GM18519 (cell line): Measurements from ENCODE around the gene MIOX.

Source experiments
- ATAC-seq: cut with Tn5 transposase; IDR thresholded peaks from one replicate; pipeline ENCODE4 v1.9.1; 2021; ENCODE audit warnings: mild to moderate bottlenecking, moderate library complexity; ENCODE audit not compliant: unreplicated experiment, low FRiP score

MIOX gene

GRCh38 chr22:50486561-50487289 is at the start of gene MIOX:
Gene MIOX (plus strand): TSS chr22:50486859. CDS start chr22:50486898, 39 bp downstream.
- ATAC-seq = no peak

GRCh38 chr22:50437511-50438304 is 49.0 kb upstream of the MIOX start:
- ATAC-seq = no peak

- ATAC-seq = no peak
These were observed 48.1 kb upstream of the MIOX start for GRCh38 chr22:50438305-50439275.

- no peak for ATAC-seq
These were observed 47.3 kb upstream of the MIOX start for GRCh38 chr22:50439314-50439870.

- ATAC-seq = no peak
These were observed 46.8 kb upstream of the MIOX start for GRCh38 chr22:50439871-50440331.

- no peak for ATAC-seq
These were observed 46.0 kb upstream of the MIOX start for GRCh38 chr22:50440544-50441249.

GRCh38 chr22:50441428-50441993 is 45.1 kb upstream of the MIOX start:
- ATAC-seq = no peak

GRCh38 chr22:50443197-50443596 is 43.5 kb upstream of the MIOX start:
- ATAC-seq = no peak

- ATAC-seq = no peak
These were observed 42.6 kb upstream of the MIOX start for GRCh38 chr22:50443801-50444625.

GRCh38 chr22:50444663-50445062 is 42.0 kb upstream of the MIOX start:
- ATAC-seq = no peak

- ATAC-seq = no peak
These were observed 41.4 kb upstream of the MIOX start for GRCh38 chr22:50445071-50445879.

- ATAC-seq = no peak
These were observed 40.6 kb upstream of the MIOX start for GRCh38 chr22:50445880-50446707.

GRCh38 chr22:50446708-50447575 is 39.7 kb upstream of the MIOX start:
- ATAC-seq = no peak

GRCh38 chr22:50447576-50448551 is 38.8 kb upstream of the MIOX start:
- ATAC-seq = no peak

- no peak for ATAC-seq
These were observed 34.0 kb upstream of the MIOX start for GRCh38 chr22:50452649-50453048.
